HUDEP-2 (cell line): ENCODE data around the gene UPK3BL2.
"Not testable (repeated sequence)": the region's sequence is repeated elsewhere in the genome, so short reads cannot be mapped to it uniquely, and the experiment has no call there.

ENCODE experiments used
- DNase-seq, 76 experiments: peaks; one replicate each; lab custom pipeline; 2025; ENCODE audit not compliant: unreplicated experiment in 76 of 76; lab: John Stamatoyannopoulos, UW

UPK3BL2 gene, protein sequence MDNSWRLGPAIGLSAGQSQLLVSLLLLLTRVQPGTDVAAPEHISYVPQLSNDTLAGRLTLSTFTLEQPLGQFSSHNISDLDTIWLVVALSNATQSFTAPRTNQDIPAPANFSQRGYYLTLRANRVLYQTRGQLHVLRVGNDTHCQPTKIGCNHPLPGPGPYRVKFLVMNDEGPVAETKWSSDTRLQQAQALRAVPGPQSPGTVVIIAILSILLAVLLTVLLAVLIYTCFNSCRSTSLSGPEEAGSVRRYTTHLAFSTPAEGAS

GRCh38 chr7:102543596-102543995 lies at the start of gene UPK3BL2:
TSS of gene UPK3BL2 (minus strand) at chr7:102543696. CDS start at chr7:102543636, 60 bp downstream.
- not testable (repeated sequence) for DNase-seq

- DNase-seq, result not testable (repeated sequence)
These were observed 49.1 kb upstream of the UPK3BL2 start for GRCh38 chr7:102592477-102593019.

DNA sequence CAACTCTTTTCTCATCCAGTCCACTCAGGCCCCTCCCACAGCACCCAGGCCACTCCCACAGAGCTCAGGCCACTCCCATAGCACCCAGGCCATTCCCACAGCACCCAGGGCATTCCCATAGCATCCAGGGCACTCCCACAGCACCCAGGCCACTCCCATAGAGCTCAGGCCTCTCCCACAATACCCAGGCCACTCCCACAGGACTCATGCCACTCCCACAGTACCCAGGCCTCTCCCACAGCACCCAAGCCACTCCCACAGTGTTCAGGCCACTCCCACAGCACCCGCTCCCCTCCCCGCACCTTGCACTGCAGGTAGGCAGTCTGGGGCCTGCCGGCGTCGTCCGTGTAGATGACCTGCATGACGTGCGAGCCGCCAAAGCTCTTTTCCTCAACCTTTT lies 46.4 kb upstream of the UPK3BL2 start:
- DNase-seq, result not testable (repeated sequence)

DNA sequence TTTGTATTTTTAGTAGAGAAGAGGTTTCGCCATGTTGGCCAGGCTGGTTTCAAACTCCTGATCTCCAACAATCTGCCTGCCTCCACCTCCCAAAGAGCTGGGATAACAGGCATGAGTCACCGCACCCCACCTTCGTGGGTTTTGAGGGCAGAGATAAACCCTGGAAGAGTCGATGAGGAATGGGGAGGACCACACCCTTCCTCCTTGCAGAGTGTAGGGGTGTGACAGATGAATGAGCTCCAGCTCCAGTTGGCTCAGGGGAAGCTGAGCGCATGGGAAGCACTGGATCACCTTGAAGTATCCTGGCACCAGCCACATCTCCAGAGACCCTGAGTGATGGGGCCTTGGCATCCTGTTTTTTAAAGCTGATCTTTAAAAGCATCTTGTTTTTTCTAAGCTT lies 40.0 kb upstream of the UPK3BL2 start:
- not testable (repeated sequence) for DNase-seq

- DNase-seq, result not testable (repeated sequence)
These were observed 38.2 kb upstream of the UPK3BL2 start for GRCh38 chr7:102581722-102582121.

GRCh38 chr7:102578486-102578885 lies 35.0 kb upstream of the UPK3BL2 start:
- not testable (repeated sequence) for DNase-seq

DNA sequence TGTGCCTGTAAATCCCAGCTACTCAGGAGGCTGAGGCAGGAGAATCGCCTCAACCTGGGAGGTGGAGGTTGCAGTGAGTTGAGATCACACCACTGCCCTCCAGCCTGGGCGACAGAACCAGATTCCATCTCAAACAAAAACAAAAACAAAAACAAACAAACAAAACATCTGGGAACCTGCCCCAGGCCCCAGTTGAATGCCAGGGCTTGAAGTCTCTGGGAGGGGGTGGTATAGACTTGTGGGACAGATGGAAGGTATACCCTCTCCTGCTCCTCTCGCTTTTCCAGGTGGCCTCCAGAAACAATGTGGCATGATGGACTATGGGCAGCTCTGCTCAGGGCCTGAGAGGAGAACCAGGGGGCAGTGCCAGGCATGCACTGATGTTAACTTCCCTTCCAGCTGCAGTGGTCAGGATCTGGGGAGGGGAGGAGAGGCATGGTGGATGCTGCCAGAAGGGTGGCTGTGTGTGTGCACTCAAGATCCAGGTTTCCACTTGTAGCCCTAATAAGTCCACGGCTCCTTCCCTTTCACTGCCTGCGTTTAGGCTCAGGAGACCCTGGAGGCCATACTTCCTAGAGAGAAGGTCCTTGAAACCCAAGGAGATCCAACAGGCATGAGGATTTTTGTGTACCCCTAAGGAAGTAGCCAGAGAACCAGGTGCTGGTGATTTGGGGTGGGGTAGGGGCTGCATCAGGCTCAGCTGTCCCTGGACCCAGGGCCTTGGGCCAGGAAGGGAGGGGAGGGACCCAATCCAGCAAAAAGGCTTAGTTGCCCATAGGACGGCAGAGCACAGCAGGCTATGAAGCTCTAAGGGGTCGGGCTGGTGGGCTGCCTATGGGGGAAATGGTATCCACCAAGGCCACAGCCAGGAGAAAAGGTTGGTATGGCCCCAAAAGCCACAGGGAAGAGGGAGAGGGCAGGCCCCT lies 34.1 kb upstream of the UPK3BL2 start:
- not testable (repeated sequence) for DNase-seq

- not testable (repeated sequence) for DNase-seq
These were observed 32.9 kb upstream of the UPK3BL2 start for GRCh38 chr7:102576363-102576762.

GRCh38 chr7:102574607-102575006 lies 31.1 kb upstream of the UPK3BL2 start:
- DNase-seq, result not testable (repeated sequence)

- not testable (repeated sequence) for DNase-seq
These were observed 29.1 kb upstream of the UPK3BL2 start, which contains the start of gene POLR2J3 for GRCh38 chr7:102572261-102573239. TSS of gene POLR2J3 (minus strand) at chr7:102572583. CDS start at chr7:102572521, 62 bp downstream.

GRCh38 chr7:102568620-102569019 lies 25.1 kb upstream of the UPK3BL2 start:
- DNase-seq, result not testable (repeated sequence)

- DNase-seq, result not testable (repeated sequence)
These were observed 7.4 kb upstream of the UPK3BL2 start, which contains the start of gene SPDYE2 for GRCh38 chr7:102550808-102551422. TSS of gene SPDYE2 (plus strand) at chr7:102551226. CDS start at chr7:102553256, 2,030 bp downstream.

DNA sequence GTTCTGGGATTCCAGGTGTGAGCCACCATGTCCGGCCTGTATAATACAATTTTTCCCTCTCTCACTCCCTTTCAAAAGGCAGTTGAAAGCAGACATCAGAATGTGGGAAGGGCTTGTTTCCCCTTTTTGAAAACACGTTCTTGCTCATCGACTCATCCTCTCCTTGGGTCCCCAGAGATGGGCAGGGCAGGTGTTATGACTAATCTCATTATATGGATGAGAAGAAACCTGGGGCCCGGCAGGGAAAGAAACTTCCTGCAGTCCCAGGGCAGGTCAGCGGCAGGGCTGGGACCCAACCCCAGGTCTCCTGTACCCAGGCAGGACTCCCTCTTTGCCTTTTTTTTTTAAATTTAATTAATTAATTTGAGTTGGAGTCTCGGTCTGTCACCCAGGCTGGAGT lies 2.9 kb upstream of the UPK3BL2 start:
- DNase-seq, result not testable (repeated sequence)

- not testable (repeated sequence) for DNase-seq
These were observed 1.8 kb upstream of the UPK3BL2 start for GRCh38 chr7:102545288-102545687.

DNA sequence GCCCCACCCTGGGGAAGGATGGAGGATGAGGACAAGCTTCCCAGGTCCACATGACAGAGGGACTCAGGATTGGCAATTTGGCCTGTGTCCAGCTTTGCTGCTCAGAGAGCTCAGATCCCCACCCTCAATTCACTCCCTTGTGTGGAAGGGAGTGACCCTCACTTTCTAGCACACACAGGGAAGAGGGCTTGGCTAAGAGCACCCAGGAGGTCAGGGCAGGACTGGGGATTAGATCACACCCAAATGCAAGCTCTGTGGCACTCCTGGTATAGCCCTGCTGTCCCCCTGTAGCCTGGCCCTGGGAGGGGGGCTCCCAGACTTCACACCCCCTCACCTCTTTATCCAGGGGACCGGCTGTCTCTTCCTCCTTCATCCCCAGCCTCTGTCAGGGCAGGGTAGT lies 876 bp upstream of the UPK3BL2 start:
- not testable (repeated sequence) for DNase-seq

DNA sequence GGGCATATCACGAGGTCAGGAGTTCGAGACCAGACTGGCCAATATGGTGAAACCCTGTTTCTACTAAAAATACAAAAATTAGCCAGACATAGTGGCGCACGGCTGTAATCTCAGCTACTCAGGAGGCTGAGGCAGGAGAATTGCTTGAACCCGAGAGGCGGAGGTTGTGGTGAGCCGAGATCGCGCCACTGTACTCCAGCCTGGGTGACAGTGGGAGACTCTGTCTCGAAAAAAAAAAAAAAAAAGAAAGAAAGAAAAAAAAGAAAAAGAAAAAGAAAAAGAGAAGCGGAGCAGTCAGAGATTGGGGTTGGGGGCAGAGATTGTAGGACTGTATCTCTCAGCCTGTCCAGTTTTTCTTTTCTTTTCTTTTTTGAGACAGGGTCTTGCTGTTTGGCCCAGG lies 725 bp downstream of the UPK3BL2 start:
- not testable (repeated sequence) for DNase-seq

GRCh38 chr7:102542083-102542482 lies 1.4 kb downstream of the UPK3BL2 start:
- not testable (repeated sequence) for DNase-seq

- not testable (repeated sequence) for DNase-seq
These were observed 2.9 kb downstream of the UPK3BL2 start for GRCh38 chr7:102540604-102541003.

DNA sequence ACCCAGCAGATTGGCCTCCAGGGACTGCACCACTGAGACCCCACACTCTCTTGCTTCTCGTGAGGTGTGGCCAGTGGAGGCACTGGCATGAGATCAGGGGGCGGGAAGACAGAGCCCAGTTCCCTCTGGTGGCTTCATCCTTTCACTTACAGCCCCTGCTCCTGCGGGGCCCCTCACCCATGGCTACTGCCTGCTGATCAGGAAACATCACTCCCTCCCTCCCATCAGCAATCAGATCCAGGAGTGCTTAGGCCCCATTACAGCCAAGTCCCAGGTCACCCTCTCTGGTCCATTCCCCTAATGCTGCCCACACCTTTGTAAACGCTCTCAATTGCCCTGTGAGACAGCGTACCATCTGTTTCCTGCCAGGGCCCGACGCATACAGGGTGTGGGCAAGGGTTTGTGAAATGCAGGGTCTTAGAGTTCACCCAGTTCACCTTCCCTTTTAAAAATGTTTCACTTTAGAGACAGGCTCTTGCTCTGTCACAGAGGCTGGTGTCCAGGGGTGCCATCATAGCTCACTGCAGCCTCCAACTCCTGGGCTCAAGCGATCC lies 8.4 kb downstream of the UPK3BL2 start:
- not testable (repeated sequence) for DNase-seq
